A549 (cell line): ENCODE measurements around the gene ALPK3.

ENCODE experiments used
- CTCF ChIP-seq: fragments of >200 bp; sonication (Bioruptor Twin); formaldehyde crosslinking; IDR thresholded peaks from 3 replicates; pipeline ENCODE4 v1.5.1; 2016
- EP300 ChIP-seq, 2 experiments: fragments of >200 bp; sonication (Bioruptor Twin); formaldehyde crosslinking; IDR thresholded peaks; 2 replicates in 1 of 2; 3 replicates in 1 of 2; pipeline ENCODE4 v1.6.1; 2016 to 2017
- MAZ ChIP-seq: fragments of 150-350 bp; IDR thresholded peaks from 2 replicates; pipeline ENCODE4 v1.6.1; 2014; ENCODE audit warnings: antibody characterized with exemption, low read depth, low read length, borderline replicate concordance
- POLR2A ChIP-seq: IDR thresholded peaks from 2 replicates; pipeline ENCODE4 v1.6.1; 2012; ENCODE audit warnings: mild to moderate bottlenecking, low read length
- RNF2 ChIP-seq: fragments of 200-600 bp; sonication (generic); IDR thresholded peaks from 2 replicates; pipeline ENCODE4 v1.6.1; 2016; ENCODE audit warnings: low read depth, mild to moderate bottlenecking, antibody characterized with exemption, moderate library complexity, borderline replicate concordance

GRCh38 chr15:84914909-84915605, 97.9 kb downstream of the ALPK3 start:
- TF ChIP-seq RNF2: no peak
- peak; percentile 34 to 61; a peak in 2 of 5 replicates for TF ChIP-seq EP300 (IDR thresholded peaks at IDR 0.05)
- peak; percentile 44; the same call in 1 of the 2 replicates for TF ChIP-seq POLR2A
- TF ChIP-seq CTCF: no peak
- TF ChIP-seq MAZ: no peak
